Ovary (tissue), 9 donors: ENCODE data around the gene BBS9. TPM values are rescaled to one million over a fixed set of nuclear protein-coding genes. Genes with fewer than 3 reads are reported as not detected.
"Not testable (repeated sequence)": the region's sequence is repeated elsewhere in the genome, so short reads cannot be mapped to it uniquely, and the experiment has no call there.

Experiments
- DNase-seq, 5 donors: peaks; one replicate each; pipeline ENCODE4 v3.0.0-alpha.2; 2019 to 2020
- H3K27ac ChIP-seq, 2 donors: fragments of 200-600 bp; one replicate each; pipeline versions ENCODE4 v1.5.1 to v1.8.0; 2019 to 2022
- H3K27me3 ChIP-seq: fragments of 200-600 bp; one replicate; pipeline ENCODE4 v1.8.0; 2022
- H3K36me3 ChIP-seq: fragments of 200-600 bp; sonication (generic); one replicate; pipeline ENCODE4 v1.5.1; 2019
- H3K4me1 ChIP-seq: one replicate; pipeline ENCODE4 v1.8.1; 2013; ENCODE audit warnings: mild to moderate bottlenecking, moderate library complexity; ENCODE audit not compliant: insufficient read depth
- H3K4me3 ChIP-seq: fragments of 200-600 bp; sonication (generic); one replicate; pipeline ENCODE4 v1.5.1; 2017
- H3K9me3 ChIP-seq, 2 donors: fragments of 200-600 bp in 1 of 2; sonication (generic) in 1 of 2; one replicate each; pipeline versions ENCODE4 v1.5.1 to v1.8.1; 2013 to 2019; ENCODE audit warnings: mild to moderate bottlenecking in 1 of 2, moderate library complexity in 1 of 2
- EP300 ChIP-seq: sonication (generic); formaldehyde crosslinking; IDR thresholded peaks from one replicate; pipeline ENCODE4 v1.6.1; 2017; ENCODE audit warnings: antibody characterized with exemption
- POLR2A ChIP-seq: fragments of 450-650 bp; IDR thresholded peaks from one replicate; pipeline ENCODE4 v1.6.1; 2017; ENCODE audit warnings: antibody characterized with exemption, mild to moderate bottlenecking, moderate library complexity
- WGBS, 3 donors: extraction: QIAGEN DNeasy Blood & Tissue Kit in 1 of 3; methylation state at CpG; one replicate each; pipeline versions ENCODE4 v1.1.5 to v1.1.7; 2013 to 2017; 5-methylcytosine and 5-hydroxymethylcytosine counted together
- intact Hi-C, 4 donors: fragments of 100-400 bp; cut with DNase I; formaldehyde crosslinking; loops; one replicate each; pipeline versions ENCODE4 v1.11.0 to v1.15.1; 2022 to 2023
- polyA plus RNA-seq, 2 donors: library from polyadenylated mRNA; stranded (reverse); fragments of 200-250 nt in 1 of 2; fragments of 350-450 nt in 1 of 2; fragmentation: Illumina TruSeq in 1 of 2; extraction: RNeasy Lipid Tissue Mini Kit (QIAGEN cat#74804) in 1 of 2; gene quantifications; one replicate each; pipeline ENCODE4 v1.2.3, GENCODE V29; 2013 to 2014
- total RNA-seq, 7 donors: library from RNA; depleted of rRNA in 2 of 7; stranded (reverse); fragments of >200 nt in 2 of 7; fragmentation: NEBNext Ultra II Directional in 3 of 7; extraction: Animal tissue kit (Norgen Biotek cat#: 25700) in 3 of 7; gene quantifications; one replicate each; pipeline versions ENCODE4 v1.1.0 to v1.2.4, GENCODE V29; 2016 to 2023
- TF ChIP-seq, protein P1 (sequence below), 3 donors: fragments of 450-650 bp in 2 of 3; fragments of 200-600 bp in 1 of 3; IDR thresholded peaks; one replicate each; pipeline versions ENCODE4 v1.5.1 to v1.8.0; 2016 to 2022; ENCODE audit warnings: antibody characterized with exemption in 3 of 3, mild to moderate bottlenecking in 1 of 3
- donor health status: DM: no; HTN: no; CAD: no; lungs with moderate emphysema.
- donor health status: DM: no; HTN: no; CAD: no.
- donor health status: Bipolar disorder and iron deficiency.
- donor health status: DM: yes; HTN: yes; CAD: no.
- donor health status: DM: no; HTN: no; CAD: no.
- donor health status: DM: yes; HTN: yes; CAD: no.

BBS9 gene
- total and polyA plus RNA-seq, 9 donors, result 8.1 to 42.0 (median 29.7) TPM

DNA sequence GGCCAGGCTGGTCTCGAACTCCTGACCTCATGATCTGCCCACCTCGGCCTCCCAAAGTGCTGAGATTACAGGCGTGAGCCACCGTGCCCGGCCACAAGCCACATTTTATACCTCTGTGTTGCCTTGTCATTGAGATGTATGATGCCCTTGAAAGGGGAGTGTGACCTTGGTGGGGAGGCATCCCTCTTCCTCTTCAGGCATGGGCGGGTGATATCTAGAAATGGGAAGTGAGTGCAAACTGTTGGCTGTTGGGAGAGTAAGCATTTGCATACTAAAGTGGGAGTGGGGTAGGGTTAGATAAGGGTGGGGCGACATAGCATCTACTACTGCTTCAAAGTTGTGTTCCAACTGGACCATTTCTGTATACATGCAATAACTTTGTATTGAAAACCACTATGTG lies 40.2 kb upstream of the BBS9 start:
- WGBS, 3 donors, result 69 to 88% (median 84%) methylated on average over 7 of the region's 7 CpGs
- intact Hi-C loops, result no loop called here
- no peaks in the 10 kb centered on the region for H3K4me1 ChIP-seq
- no peaks in the 10 kb centered on the region for H3K36me3 ChIP-seq
- DNase-seq, result no peak
- H3K9me3 ChIP-seq, result no peaks in the 10 kb centered on the region
- H3K27me3 ChIP-seq, result no peaks in the 10 kb centered on the region
- H3K4me3 ChIP-seq, result no peak overlapping the region
- TF ChIP-seq POLR2A, result no peak
- no peak for TF ChIP-seq EP300
- TF ChIP-seq, protein P1, sequence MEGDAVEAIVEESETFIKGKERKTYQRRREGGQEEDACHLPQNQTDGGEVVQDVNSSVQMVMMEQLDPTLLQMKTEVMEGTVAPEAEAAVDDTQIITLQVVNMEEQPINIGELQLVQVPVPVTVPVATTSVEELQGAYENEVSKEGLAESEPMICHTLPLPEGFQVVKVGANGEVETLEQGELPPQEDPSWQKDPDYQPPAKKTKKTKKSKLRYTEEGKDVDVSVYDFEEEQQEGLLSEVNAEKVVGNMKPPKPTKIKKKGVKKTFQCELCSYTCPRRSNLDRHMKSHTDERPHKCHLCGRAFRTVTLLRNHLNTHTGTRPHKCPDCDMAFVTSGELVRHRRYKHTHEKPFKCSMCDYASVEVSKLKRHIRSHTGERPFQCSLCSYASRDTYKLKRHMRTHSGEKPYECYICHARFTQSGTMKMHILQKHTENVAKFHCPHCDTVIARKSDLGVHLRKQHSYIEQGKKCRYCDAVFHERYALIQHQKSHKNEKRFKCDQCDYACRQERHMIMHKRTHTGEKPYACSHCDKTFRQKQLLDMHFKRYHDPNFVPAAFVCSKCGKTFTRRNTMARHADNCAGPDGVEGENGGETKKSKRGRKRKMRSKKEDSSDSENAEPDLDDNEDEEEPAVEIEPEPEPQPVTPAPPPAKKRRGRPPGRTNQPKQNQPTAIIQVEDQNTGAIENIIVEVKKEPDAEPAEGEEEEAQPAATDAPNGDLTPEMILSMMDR (IDR thresholded peaks at IDR 0.05), result no peak
- no peak overlapping the region for H3K27ac ChIP-seq

DNA sequence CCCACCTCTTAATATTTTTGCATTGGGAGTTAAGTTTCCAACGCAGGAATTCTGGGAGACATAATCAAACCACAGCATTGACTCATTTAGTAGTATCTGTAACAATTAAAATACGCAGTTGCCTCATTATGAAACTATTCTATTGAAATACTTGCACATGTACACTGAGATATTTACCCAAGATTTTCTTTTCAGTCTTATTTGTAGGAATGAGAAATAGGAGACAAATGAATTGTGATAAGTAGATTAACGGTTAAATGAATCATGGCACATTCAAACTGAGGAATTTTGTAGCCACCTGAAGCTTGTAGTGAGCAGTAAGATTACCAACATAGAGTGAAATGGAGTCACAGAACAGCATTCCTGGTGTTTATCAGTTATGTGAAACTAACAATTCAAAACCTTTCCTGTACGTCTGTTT lies 38.2 kb upstream of the BBS9 start:
- H3K36me3 ChIP-seq, result no peaks in the 10 kb centered on the region
- H3K27ac ChIP-seq, result no peak overlapping the region
- no peaks in the 10 kb centered on the region for H3K4me1 ChIP-seq
- no peaks in the 10 kb centered on the region for H3K9me3 ChIP-seq
- H3K27me3 ChIP-seq, result no peaks in the 10 kb centered on the region
- 73 to 88% (median 73%) methylated on average over 4 of the region's 4 CpGs for WGBS, 3 donors
- no peak overlapping the region for H3K4me3 ChIP-seq
- no peak for DNase-seq
- intact Hi-C loops, result no loop called here
- no peak for TF ChIP-seq POLR2A

DNA sequence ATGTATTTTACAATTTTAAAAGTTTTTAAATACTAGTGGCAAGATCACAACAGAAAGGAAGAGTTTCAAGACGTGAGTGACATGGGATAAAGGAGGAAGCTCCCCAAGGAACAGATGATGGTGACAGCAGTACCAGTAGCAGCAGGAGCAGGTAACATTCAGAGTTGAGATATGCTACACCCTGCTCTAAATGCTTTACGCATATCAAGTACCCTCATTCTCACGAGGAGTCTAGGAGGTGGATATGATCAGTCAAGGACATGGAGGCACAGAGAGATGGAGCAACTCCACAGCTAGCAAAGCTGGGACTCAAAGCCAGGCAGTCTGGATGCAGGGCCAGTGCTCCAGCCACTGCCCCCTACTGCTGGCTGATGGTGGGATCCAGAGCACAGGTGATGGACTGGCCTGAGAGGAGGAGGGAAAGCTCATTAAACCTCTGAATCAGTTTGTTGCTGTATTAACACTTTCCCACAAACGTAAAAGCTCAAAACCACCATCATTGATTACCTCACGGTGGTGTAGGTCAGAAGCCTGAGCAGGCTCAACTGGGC lies 37.6 kb upstream of the BBS9 start:
- no peak overlapping the region for H3K4me3 ChIP-seq
- intact Hi-C loops, result no loop called here
- no peaks in the 10 kb centered on the region for H3K36me3 ChIP-seq
- 79 to 83% (median 79%) methylated on average over 5 of the region's 5 CpGs for WGBS, 3 donors
- no peak overlapping the region for H3K27ac ChIP-seq
- H3K4me1 ChIP-seq, result no peaks in the 10 kb centered on the region
- H3K27me3 ChIP-seq, result no peaks in the 10 kb centered on the region
- no peak for DNase-seq
- TF ChIP-seq POLR2A, result no peak
- no peak for TF ChIP-seq EP300
- TF ChIP-seq, protein P1 (IDR thresholded peaks at IDR 0.05), result no peak
- H3K9me3 ChIP-seq, result no peaks in the 10 kb centered on the region

DNA sequence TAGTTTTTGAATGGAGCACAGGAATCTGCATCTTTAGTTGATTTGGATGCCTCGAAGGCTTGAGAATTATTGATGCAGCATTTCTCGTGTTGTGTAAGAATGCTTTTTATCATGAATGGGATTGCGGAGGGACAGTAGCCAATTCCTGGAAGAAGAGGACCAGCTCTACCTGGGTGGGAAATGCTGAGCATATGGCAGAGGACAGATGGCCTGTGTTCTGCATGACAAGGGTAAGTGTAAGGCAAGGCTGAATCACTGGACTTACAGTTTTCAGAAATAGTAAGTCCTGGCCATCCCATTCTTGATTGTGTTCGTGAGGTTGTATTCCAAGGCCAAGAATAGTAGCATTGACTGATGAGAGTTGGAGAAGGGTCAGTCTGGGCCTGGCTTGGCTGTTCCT lies 36.1 kb upstream of the BBS9 start:
- intact Hi-C loops, result no loop called here
- Histone ChIP-seq H3K4me1 (no peaks in the 10 kb centered on the region), H3K27me3 (no peaks in the 10 kb centered on the region), H3K4me3 (no peak overlapping the region), H3K27ac (no peak overlapping the region), H3K36me3 (no peaks in the 10 kb centered on the region), H3K9me3 (no peaks in the 10 kb centered on the region)
- TF ChIP-seq POLR2A (no peak), EP300 (no peak)
- TF ChIP-seq, protein P1 (IDR thresholded peaks at IDR 0.05), result no peak
- WGBS, 3 donors, result 78 to 87% (median 85%) methylated on average over 4 of the region's 4 CpGs
- DNase-seq, result no peak

DNA sequence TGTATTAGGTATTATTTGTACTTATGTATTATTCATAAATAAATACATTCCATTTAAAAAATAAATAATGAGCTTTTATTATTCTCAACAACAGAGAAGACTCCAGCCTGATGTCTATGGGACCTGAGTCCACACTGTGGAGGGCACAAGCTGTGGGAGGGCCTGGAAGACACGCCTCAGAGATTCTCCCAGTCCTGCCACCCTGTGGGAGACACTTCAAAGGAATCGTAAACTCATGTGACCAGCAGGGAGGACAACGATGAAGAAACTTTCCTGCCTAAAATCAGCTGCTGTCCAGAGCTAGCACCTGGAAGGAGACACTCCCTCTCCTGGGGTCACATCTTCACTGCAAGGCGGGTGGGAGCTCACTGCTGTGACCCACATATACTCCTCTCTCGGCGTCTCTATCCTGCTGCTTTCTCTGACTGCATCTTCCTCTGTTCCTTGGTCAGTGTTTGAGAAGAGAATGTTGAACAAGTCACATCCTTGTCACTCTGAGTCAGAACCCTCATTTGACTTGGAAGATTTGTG lies 34.6 kb upstream of the BBS9 start:
- 67 to 72% (median 71%) methylated on average over 4 to 6 of the region's 6 CpGs for WGBS, 3 donors
- H3K9me3 ChIP-seq, H3K4me1 ChIP-seq, H3K27ac ChIP-seq, intact Hi-C loops, H3K27me3 ChIP-seq, DNase-seq, H3K36me3 ChIP-seq, H3K4me3 ChIP-seq: not testable (repeated sequence)
